Esophagus muscularis mucosa (tissue), 4 donors: ENCODE results near the gene CYP2W1. TPM values are rescaled to one million over a fixed set of nuclear protein-coding genes. Genes with fewer than 3 reads are reported as not detected.
"Not testable (repeated sequence)": the region's sequence is repeated elsewhere in the genome, so short reads cannot be mapped to it uniquely, and the experiment has no call there.

ENCODE experiments used
- DNase-seq: peaks from one replicate; pipeline ENCODE4 v3.0.0-alpha.2; 2017; ENCODE audit errors: extremely low spot score
- H3K27ac ChIP-seq, 4 donors: fragments of 200-600 bp; sonication (generic); replicated peaks in 1 of 4; 1 replicate in 3 of 4; 2 replicates in 1 of 4; pipeline ENCODE4 v1.5.1; 2016 to 2019; ENCODE audit warnings: mild to moderate bottlenecking in 1 of 4
- H3K27me3 ChIP-seq, 4 donors: fragments of 200-600 bp; sonication (generic); one replicate each; pipeline versions ENCODE4 v1.5.1 to v1.6.0; 2016 to 2019
- H3K36me3 ChIP-seq, 4 donors: fragments of 200-600 bp; sonication (generic); one replicate each; pipeline ENCODE4 v1.5.1; 2016 to 2019
- H3K4me1 ChIP-seq, 4 donors: fragments of 200-600 bp; sonication (generic); one replicate each; pipeline ENCODE4 v1.5.1; 2016 to 2019
- H3K4me3 ChIP-seq, 4 donors: fragments of 200-600 bp; sonication (generic); 1 replicate in 2 of 4; 2 replicates in 2 of 4; pipeline ENCODE4 v1.5.1; 2016 to 2019; ENCODE audit warnings: mild to moderate bottlenecking in 4 of 4, moderate library complexity in 1 of 4
- H3K9me3 ChIP-seq, 4 donors: fragments of 200-600 bp; sonication (generic); 1 replicate in 3 of 4; 2 replicates in 1 of 4; pipeline ENCODE4 v1.5.1; 2016 to 2019
- EP300 ChIP-seq: sonication (generic); formaldehyde crosslinking; IDR thresholded peaks from one replicate; pipeline ENCODE4 v1.6.1; 2017; ENCODE audit warnings: antibody characterized with exemption
- POLR2A ChIP-seq: fragments of 450-650 bp; IDR thresholded peaks from one replicate; pipeline ENCODE4 v1.6.1; 2017; ENCODE audit warnings: antibody characterized with exemption, moderate library complexity, mild to moderate bottlenecking, low read depth
- POLR2AphosphoS5 ChIP-seq, 2 donors: sonication (generic); formaldehyde crosslinking; IDR thresholded peaks; one replicate each; pipeline ENCODE4 v1.6.1; 2017; ENCODE audit warnings: antibody characterized with exemption in 2 of 2
- WGBS: methylation state at CpG from one replicate; pipeline ENCODE4 v1.1.5; 2018; 5-methylcytosine and 5-hydroxymethylcytosine counted together
- intact Hi-C: fragments of 100-400 bp; cut with DNase I; formaldehyde crosslinking; loops from one replicate; pipeline ENCODE4 v1.15.1; 2023
- total RNA-seq, 4 donors: library from RNA; depleted of rRNA; stranded (reverse); fragments of >200 nt; gene quantifications; one replicate each; pipeline versions ENCODE4 v1.1.0 to v1.2.1, GENCODE V29; 2016
- TF ChIP-seq, protein P1 (sequence below), 3 experiments: fragments of 200-600 bp in 2 of 3; fragments of 450-650 bp in 1 of 3; sonication (generic) in 2 of 3; IDR thresholded peaks; one replicate each; pipeline ENCODE4 v1.5.1; 2017 to 2019; ENCODE audit warnings: antibody characterized with exemption in 3 of 3, mild to moderate bottlenecking in 2 of 3, moderate library complexity in 1 of 3

Gene CYP2W1
- total RNA-seq, 4 donors from 2014 or later, result 0.23 to 0.66 TPM; not detected in 2

DNA sequence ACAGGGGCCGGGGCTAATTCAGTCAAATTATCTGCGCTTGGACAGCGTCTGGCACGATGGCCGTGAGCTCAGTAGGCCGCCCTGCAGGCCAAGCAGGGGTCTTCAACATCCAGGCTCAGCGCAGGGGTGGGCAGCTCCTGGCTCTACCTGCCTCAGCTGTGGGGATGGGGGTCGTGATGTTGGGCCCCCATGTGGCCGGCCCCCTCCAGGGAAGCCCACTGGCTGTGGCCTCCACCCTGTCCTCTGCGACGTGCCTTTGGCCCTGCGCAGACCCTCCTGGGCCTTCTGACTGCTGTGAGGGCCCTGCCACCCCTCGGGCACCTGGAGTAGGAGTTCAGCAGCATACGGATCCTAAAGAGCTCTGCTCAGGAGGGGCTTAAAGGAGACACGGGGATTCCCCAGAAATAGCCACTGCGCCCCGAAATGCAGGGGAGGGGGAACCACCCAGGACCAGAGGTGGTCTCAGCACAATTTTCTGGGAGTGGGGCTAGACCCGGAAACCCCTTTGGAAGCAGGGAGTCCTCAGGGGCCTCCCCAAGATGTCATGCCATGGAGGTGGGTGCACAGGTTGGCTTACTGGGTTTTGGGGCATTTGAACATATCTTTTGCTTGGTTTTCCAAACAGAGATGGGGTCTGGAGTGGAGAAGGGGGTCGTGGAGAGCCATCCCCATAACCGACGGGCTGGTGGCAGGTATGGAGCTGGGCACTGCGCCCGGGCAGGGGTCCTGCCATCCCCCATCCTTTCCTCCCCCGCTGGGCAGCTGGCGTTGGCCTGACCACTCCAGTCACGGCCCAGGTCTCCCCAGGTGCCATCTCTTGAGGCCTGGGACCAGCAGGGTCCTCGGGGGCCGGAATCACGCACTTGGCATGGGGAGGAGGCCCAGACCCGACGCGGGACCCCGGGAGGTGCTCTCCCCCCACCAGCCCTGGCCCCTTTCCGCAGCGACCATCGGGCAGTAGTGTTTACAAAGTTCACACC lies 24.5 kb upstream of the CYP2W1 start:
- DNase-seq, result no peak
- peaks cover 0 to 8% (median 2%) of the 10 kb centered on the region in 4 donors for H3K27me3 ChIP-seq
- intact Hi-C loops, result no loop called here
- H3K4me1 ChIP-seq, result peaks cover 16 to 46% (median 41%) of the 10 kb centered on the region in 4 donors
- no peak overlapping the region for H3K4me3 ChIP-seq
- no peaks in the 10 kb centered on the region for H3K36me3 ChIP-seq
- 96% methylated on average over 5 of the region's 36 CpGs for WGBS
- no peaks in the 10 kb centered on the region for H3K9me3 ChIP-seq
- TF ChIP-seq EP300, result no peak
- TF ChIP-seq, protein P1, sequence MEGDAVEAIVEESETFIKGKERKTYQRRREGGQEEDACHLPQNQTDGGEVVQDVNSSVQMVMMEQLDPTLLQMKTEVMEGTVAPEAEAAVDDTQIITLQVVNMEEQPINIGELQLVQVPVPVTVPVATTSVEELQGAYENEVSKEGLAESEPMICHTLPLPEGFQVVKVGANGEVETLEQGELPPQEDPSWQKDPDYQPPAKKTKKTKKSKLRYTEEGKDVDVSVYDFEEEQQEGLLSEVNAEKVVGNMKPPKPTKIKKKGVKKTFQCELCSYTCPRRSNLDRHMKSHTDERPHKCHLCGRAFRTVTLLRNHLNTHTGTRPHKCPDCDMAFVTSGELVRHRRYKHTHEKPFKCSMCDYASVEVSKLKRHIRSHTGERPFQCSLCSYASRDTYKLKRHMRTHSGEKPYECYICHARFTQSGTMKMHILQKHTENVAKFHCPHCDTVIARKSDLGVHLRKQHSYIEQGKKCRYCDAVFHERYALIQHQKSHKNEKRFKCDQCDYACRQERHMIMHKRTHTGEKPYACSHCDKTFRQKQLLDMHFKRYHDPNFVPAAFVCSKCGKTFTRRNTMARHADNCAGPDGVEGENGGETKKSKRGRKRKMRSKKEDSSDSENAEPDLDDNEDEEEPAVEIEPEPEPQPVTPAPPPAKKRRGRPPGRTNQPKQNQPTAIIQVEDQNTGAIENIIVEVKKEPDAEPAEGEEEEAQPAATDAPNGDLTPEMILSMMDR (IDR thresholded peaks at IDR 0.05), result no peak
- TF ChIP-seq POLR2AphosphoS5 (IDR thresholded peaks at IDR 0.05), result no peak
- TF ChIP-seq POLR2A, result no peak
- no peak overlapping the region for H3K27ac ChIP-seq

DNA sequence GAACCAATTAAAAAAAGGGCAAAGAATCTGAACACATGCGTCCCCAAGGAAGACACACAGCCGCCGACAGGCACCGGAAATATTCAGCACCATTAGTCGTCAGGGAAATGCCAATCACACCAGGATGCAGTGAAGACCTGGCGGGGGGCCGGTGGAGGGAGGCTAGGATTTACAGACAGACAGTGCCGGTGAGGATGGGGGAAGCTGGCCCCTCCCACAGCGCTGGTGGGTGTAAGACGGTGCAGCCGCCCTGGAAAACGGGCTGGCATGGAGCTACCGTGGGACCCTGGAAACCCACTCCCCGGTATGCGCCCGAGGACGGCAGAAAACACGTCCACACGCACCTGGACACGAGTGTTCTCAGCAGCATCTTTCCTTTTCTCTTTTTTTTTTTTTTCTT lies 23.7 kb upstream of the CYP2W1 start:
- H3K4me3 ChIP-seq, result no peak overlapping the region
- 85% methylated on average over 20 of the region's 20 CpGs for WGBS
- H3K27me3 ChIP-seq, result peaks cover 0 to 5% (median 0%) of the 10 kb centered on the region in 4 donors
- TF ChIP-seq POLR2A, result no peak
- no peak for TF ChIP-seq POLR2AphosphoS5 (IDR thresholded peaks at IDR 0.05)
- TF ChIP-seq, protein P1 (IDR thresholded peaks at IDR 0.05), result no peak
- no peaks in the 10 kb centered on the region for H3K9me3 ChIP-seq
- DNase-seq, result no peak
- peaks cover 19 to 48% (median 43%) of the 10 kb centered on the region in 4 donors for H3K4me1 ChIP-seq
- intact Hi-C loops, result no loop called here
- H3K27ac ChIP-seq, result no peak overlapping the region
- H3K36me3 ChIP-seq, result no peaks in the 10 kb centered on the region

DNA sequence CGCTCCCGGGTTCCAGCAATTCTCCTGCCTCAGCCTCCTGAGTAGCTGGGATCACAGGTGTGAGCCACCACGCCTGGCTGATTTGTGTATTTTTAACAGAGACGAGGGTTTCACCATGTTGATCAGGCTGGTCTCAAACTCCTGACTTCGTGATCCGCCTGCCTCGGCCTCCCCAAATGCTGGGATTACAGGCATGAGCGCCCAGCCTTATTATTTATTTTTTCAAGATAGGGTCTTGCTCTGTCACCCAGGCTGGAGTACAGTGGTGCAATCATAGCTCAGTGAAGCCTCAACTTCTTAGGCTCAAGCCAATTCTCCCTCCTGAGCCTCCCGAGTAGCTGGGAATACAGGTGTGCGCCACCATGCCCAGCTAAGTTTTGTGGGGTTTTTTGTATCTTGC lies 23.2 kb upstream of the CYP2W1 start:
- H3K27me3 ChIP-seq, H3K27ac ChIP-seq, DNase-seq, H3K4me3 ChIP-seq, intact Hi-C loops, H3K9me3 ChIP-seq, H3K36me3 ChIP-seq: not testable (repeated sequence)
- 100% methylated on average over 10 of the region's 10 CpGs for WGBS
- H3K4me1 ChIP-seq, result peaks cover 24 to 52% (median 46%) of the 10 kb centered on the region in 4 donors

DNA sequence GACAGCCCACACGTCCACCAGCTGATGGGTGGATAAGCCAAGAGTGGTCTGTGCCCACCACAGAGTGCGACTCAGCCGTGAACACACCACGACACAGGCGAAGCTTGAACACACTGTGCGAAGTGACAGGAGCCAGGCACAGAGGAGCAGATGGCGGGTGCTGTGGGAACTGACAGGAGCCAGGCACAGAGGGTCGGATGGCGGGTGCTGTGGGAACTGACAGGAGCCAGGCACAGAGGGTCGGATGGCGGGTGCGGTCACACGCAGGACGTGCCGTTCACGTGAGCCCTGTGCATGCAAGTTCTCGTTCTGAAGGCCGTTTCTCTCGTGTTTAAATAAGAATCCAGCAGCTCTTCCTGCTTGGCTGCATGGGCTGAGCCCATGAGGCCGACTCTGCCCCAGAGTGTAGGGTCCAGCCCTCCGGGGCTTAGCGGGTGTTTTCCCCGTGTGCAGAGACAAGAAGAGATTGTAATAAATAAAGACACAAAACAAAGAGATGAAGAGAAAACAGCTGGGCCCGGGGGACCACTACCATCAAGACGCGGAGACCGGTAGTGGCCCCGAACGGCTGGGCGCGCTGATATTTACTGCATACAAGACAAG lies 22.6 kb upstream of the CYP2W1 start:
- no peaks in the 10 kb centered on the region for H3K27me3 ChIP-seq
- WGBS, result 80% methylated on average over 31 of the region's 31 CpGs
- peaks cover 28 to 52% (median 46%) of the 10 kb centered on the region in 4 donors for H3K4me1 ChIP-seq
- H3K36me3 ChIP-seq, result no peaks in the 10 kb centered on the region
- TF ChIP-seq POLR2AphosphoS5 (IDR thresholded peaks at IDR 0.05) (no peak), EP300 (no peak), POLR2A (no peak)
- TF ChIP-seq, protein P1 (IDR thresholded peaks at IDR 0.05), result no peak
- peak overlapping the region in 1 of 4 donors; percentile 7 for H3K27ac ChIP-seq
- no peak for DNase-seq
- no peak overlapping the region for H3K4me3 ChIP-seq
- H3K9me3 ChIP-seq, result no peaks in the 10 kb centered on the region
- intact Hi-C loops, result no loop called here

DNA sequence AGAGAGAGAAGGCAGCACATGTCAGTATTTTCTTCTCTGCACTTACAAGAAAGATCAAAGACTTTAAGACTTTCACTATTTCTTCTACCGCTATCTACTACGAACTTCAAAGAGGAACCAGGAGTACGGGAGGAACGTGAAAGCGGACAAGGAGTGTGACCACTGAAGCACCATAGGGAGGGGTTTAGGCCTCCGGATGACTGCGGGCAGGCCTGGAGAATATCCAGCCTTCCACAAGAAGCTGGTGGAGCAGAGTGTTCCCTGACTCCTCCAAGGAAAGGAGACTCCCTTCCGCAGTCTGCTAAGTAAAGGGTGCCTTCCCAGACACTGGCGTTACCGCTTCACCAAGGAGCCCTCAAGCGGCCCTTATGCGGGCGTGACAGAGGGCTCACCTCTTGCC lies 22.0 kb upstream of the CYP2W1 start:
- peak overlapping the region in 2 of 4 donors; percentile 18 to 39 for H3K27ac ChIP-seq
- TF ChIP-seq POLR2AphosphoS5 (IDR thresholded peaks at IDR 0.05), result peak in 1 of 2 donors; percentile 20
- H3K27me3 ChIP-seq, H3K9me3 ChIP-seq, intact Hi-C loops, H3K4me3 ChIP-seq, H3K36me3 ChIP-seq, DNase-seq: not testable (repeated sequence)
- WGBS, result 56% methylated on average over 13 of the region's 13 CpGs
- peaks cover 33 to 52% (median 46%) of the 10 kb centered on the region in 4 donors for H3K4me1 ChIP-seq
